ENCODE results near the gene SORD.
"Not testable (repeated sequence)": the region's sequence is repeated elsewhere in the genome, so short reads cannot be mapped to it uniquely, and the experiment has no call there.

Gene SORD

DNA sequence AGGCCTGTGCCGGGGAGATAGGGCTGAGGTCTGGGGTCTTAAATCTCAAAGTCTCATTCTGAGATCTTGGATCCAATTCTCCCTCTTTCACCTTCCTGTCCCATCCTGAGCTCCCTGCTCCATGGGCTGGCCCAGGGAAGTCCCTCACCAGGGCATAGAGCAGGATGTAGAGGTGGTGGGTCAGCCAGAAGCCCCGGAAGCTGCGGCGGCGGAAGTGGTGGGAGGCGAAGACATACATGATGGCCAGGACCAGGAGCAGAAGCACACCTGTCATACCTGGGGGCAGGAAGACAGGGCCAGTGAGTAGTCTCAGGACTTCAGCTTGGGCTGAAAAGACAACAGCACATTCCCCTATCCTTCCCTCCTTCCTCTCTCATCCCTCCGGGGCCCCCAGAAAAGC is 74.5 kb downstream of the SORD start:
- DNase-seq (ENCODE audit: low spot score), result no peak

- DNase-seq (ENCODE audit: low spot score), result no peak
Observed at GRCh38 chr15:45099549-45100165, 76.7 kb downstream of the SORD start.

DNA sequence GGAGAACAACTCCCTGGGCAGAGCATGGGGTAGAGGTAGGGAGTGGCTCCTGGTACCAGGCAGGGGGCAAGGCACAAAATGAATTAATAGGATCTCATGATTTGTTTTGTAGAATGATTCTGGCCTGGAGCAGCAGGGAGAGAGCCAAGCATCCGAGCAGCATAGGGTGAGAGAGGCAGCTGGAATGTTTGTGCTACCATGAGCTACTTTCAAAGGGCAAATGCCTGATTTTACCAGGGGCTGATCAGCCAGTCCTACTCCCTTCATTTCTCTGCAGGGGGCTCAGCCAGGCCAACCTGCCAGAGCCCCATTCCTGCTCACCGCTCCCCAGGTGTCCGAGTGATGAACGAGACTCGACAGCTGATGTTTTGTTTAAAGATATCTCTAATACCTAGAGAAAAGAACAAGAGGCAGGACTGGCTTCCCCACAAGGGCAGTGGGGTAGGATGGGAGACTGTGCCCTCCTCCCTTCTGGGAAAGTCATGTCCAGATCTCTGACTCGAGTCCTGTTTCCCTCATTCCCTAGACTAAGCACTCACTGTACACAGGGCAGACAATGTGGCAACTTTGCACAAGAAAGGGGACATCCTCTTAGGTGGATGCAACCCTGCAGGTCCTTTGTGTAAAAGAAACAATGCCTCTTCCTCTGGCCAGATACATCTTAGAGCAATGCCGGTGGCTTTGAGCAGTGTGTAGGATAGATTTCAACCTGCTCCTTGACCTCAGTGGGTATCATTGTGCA is 78.1 kb downstream of the SORD start:
- DNase-seq (ENCODE audit: low spot score), result no peak

- DNase-seq (ENCODE audit: low spot score), result no peak
Observed at GRCh38 chr15:45101749-45102148, 78.8 kb downstream of the SORD start.

GRCh38 chr15:45102226-45102625 is 79.2 kb downstream of the SORD start:
- DNase-seq (ENCODE audit: low spot score), result no peak

- not testable (repeated sequence) for DNase-seq (ENCODE audit: low spot score)
Observed at GRCh38 chr15:45104170-45104569, 81.2 kb downstream of the SORD start.

GRCh38 chr15:45105586-45105985 is 82.6 kb downstream of the SORD start:
- DNase-seq (ENCODE audit: low spot score), result no peak

GRCh38 chr15:45106002-45106790 is 83.2 kb downstream of the SORD start:
- DNase-seq (ENCODE audit: low spot score), result no peak

DNA sequence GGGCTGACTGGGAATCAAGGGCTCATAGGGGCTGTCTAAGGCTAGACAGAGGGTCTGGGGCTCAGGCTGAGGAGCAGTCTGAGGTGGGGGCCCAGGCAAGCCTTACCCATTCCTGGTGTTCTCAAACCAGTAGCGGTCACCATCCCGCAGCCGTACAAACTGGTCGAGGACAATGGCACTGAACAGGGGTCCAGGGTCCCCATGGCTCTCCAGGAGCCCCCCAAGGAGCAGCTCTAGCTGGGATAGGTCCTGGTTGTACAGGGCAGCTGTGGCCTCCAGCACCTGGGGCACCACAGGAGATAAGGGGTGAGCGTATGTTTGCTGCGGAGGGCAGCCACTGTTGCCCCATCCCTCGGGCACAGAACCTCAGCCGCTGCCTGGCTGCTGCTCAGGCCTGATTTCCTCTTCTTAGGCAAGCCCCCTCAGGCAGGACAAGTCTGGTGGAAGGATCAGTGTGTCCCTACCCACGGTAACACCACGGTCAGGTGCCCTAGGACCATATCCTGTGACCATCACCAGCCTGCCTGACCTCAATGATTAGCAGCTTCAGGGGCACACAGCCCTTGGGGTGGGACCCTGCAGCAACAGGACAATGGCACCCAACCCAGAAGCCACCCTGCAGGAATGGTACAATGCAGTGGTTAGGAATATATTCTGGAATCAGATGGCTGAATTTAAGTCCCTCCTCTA is 85.1 kb downstream of the SORD start:
- no peak for DNase-seq (ENCODE audit: low spot score)

DNA sequence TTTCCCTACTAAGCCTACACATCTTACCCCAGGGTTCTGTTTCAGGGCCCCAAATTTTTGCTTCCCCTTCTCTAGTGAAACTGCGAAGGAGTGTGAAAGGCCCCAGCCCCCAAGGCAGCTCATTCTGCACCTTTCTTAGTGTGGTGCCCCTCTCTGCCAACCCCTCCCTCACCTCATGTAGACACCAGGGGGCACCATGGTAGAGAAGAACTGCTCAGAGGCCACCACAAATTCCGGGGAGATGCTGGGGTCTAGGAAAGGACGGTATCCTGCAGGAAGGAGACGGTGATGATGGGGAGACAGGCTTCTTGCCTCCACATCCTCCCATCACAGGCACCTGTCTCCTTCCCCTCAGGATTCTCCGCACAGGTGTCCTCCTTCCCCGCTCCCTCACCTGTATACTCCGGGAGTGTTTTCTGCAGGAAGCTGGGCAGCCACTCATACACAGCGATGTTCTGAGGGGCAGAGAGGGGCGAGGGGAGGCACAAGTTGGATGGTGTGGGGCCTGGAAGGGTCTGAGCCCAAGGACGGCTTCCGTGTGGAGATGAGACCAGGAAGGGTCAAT is 87.3 kb downstream of the SORD start:
- no peak for DNase-seq (ENCODE audit: low spot score)

DNA sequence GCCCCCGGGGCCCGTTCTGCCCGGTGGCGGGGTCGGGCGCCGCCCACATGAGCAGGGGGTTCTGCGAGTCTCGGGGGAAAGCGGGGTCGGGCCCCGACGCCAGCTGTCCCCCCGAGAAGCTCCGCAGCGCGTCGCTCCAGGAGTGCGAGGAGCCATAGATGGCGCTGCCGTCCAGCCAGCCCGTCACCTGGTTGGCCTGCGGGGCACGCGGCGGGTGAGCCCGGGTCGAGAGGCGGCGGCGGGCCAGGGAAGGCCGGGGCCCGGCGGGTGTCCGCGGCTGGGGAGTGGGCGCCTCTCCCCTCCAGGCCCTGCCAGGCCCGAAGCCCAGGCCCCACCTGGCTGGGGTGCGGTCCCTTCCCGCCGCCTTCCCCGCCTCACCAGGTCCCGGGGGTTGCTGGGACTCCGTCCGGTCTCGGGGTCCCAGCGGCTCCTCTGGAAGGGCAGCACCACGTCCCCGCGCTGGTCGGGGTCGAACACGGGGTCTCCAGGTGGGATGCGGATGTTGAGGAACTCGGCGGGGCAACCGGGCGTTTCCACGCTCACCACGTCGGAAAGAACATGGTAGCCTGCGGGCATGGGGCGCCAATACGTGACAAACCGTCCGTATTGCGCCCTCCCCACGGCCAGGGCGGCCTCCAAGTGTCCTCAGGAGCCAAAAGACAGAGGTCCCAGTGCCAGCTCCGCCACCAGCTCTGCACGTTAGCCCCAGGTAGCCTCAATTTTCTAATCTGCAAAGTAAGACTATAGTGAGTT is 88.6 kb downstream of the SORD start:
- DNase-seq (ENCODE audit: low spot score), result no peak

- no peak for DNase-seq (ENCODE audit: low spot score)
Observed at GRCh38 chr15:45112143-45112590, 89.2 kb downstream of the SORD start.

DNA sequence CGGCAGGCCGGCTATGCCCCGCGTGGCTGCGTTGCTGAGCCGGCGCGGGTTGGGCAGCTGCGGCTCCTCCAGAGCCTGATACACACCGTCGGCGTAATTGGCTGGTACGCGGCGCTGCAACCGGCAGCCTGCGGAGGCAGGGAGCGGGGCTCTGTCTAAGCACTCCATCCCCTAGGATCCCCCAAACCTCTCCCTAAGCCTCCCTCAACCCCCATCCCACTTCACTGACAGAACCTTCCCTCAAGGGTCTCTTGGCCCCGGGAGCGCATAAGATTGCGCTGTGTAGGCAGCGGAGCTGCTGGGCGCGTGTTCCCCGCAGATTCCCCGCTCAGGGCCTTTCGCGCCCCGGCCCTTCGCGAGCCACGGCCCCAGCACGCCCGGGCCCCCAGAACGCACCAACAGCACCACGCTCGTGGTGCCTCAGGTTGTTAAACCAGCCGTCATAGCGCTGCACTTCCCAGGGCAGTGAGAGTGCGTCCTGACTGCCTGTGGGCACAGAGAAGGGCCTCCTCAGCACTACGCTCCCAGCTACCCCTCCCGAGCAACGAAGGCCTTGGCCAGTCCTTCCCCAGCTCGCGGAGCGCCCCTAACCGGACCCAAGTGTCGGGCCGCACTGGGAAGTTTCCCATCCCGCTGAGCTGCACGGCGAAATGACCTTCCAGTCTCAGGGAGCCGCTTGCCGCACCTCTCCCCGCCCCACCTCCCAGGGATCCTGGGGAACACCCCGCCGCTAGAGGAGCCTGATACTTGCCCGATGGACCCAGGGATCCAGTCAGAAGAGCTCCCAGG is 89.8 kb downstream of the SORD start:
- DNase-seq (ENCODE audit: low spot score), result peak; percentile 9

DNA sequence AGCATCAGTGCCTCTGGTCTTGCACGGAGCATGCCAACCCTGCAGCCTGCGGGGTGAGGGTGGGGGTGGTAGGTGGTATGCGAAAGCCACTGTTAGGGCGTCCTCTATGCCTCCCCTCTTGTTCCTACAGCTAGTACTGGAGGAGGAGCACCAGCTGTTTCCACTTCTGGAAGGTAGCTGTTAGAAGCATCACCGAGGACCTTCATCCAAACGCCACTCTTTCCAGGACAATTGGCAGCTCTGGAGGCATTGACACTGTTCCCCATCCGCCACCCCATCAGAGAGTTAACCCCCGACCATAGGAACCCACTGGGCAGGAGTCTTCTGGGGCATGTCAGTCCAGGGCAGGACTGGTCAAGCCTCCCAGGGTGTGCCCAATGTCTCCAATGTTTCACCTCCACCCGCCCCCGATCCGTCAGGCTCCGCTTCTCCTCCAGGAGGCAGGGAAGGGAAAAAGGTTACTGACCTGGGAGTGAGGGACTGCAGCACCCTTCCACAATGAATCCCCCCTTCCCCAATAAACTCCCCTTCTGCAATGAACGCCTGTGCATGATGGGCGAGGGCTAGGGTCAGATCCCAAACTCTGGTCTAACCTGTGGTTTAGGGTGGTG is 90.5 kb downstream of the SORD start:
- no peak for DNase-seq (ENCODE audit: low spot score)

GRCh38 chr15:45114076-45114750 is 91.2 kb downstream of the SORD start, which contains the start of the genes DUOX2 and DUOXA2:
Gene DUOX2 (minus strand): TSS chr15:45114172. CDS start chr15:45113411, 761 bp downstream.
Gene DUOXA2 (plus strand): TSS chr15:45114326. CDS start chr15:45114606, 280 bp downstream.
- peak; percentile 8 for DNase-seq (ENCODE audit: low spot score)

- no peak for DNase-seq (ENCODE audit: low spot score)
Observed at GRCh38 chr15:45114751-45115085, 91.7 kb downstream of the SORD start.

GRCh38 chr15:45115312-45115820 is 92.4 kb downstream of the SORD start:
- no peak for DNase-seq (ENCODE audit: low spot score)

DNA sequence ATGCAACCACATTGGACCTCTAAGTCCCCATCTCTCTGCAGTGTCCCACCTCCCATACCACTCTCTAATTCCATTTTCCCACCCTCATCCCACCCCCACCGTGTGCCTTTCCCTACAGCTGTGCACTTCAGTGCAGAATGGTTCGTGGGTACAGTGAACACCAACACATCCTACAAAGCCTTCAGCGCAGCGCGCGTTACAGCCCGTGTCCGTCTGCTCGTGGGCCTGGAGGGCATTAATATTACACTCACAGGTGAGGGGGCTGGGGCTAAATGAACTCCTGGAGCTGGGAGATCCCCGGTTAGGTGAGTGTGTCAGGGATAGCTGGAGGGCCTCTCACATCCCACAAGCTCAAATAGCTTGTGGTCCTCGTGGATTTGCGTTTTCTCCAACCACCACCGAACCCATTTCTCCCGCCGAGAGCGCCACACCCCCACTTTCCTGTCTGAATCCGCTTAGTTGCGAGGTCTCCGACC is 93.0 kb downstream of the SORD start:
- DNase-seq (ENCODE audit: low spot score), result no peak
